Renal pelvis (tissue), 4 donors: ENCODE measurements around the gene KCNMA1. TPM values are rescaled to one million over a fixed set of nuclear protein-coding genes. Genes with fewer than 3 reads are reported as not detected.
"Not testable (repeated sequence)": the region's sequence is repeated elsewhere in the genome, so short reads cannot be mapped to it uniquely, and the experiment has no call there.

Experiments used
- DNase-seq: peaks from one replicate; pipeline ENCODE4 v3.0.0-alpha.2; 2013
- polyA plus RNA-seq, 3 donors: library from polyadenylated mRNA; unstranded; fragments of 120-200 nt; gene quantifications; one replicate each; pipeline ENCODE4 v1.2.1, GENCODE V29; 2013; ENCODE audit not compliant: insufficient read length in 3 of 3

Gene KCNMA1
- polyA plus RNA-seq, 3 donors: 3.2 to 3.9 (median 3.4) TPM

DNA sequence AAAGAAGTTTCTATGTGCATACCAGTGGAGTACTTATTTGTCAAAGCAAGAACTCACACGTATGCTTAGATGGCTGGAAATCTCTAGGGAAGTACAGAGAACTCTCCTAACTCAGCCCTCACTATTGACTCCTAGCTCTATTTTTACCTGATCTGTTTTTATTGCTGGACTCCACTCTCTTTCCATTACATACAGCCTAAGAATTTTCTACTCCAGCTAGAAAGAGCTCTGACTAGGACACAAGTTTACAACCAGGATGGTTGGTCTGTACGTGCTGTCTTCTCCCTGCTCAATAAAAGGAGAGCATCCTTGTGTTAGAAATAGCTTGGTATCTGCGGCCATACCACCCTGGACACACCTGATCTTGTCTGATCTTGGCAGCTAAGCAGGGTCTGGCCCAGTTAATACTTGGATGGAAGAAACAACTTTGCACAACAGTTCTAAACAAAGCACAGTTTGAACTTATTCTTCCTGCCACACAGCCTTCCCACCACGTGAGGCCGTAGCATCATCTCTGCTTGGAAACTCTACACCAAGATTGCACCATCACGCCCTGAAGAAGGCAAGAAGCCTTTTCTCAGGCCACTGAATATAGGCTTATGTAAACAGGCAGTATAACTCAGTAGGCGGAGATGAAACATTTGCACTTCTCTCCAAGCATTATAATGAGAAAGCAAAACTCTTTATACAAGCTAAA, 50.7 kb downstream of the KCNMA1 start:
- no peak for DNase-seq

- DNase-seq: no peak
These were observed 52.7 kb downstream of the KCNMA1 start for GRCh38 chr10:77584938-77585337.

DNA sequence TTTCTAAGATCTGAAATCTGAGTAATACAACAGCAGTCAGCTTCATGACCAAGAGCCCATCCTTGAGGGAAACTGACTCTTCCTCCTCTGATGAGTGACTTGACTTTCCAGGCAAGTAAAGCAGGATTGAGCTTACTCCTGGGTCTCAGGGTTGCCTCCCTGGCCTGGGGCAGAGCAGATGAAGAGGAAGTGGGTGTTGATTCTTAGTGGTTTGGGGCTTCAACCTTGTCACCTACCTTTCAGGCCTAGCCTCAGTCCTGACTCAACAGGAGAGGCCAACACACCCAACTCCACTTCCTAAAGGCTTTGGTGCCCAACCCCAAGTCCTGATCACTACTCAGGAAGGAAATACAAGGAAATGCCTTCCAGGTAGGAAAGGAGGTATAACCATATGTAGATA, 54.1 kb downstream of the KCNMA1 start:
- no peak for DNase-seq

DNA sequence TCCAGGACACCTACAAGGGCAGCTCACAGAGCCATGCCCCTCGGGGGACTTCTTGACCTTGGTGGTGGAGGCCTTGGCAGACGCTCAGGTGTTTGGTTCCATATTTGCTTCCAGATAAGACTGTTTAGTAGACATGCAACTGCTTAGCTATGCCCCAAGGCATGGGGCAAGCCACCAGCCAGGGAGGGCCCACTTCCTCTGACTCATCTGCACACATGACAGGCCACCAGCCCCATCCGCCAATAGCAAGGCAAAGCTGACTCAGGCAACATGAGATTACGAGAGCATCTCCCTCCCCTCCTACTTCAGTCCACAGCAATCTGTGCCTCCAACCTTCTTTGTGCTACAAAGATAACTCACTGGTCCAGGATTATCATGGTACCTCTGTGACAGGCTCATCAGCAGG, 54.9 kb downstream of the KCNMA1 start:
- no peak for DNase-seq

GRCh38 chr10:77581738-77582137, 55.9 kb downstream of the KCNMA1 start:
- DNase-seq: no peak

- no peak for DNase-seq
These were observed 57.1 kb downstream of the KCNMA1 start for GRCh38 chr10:77580482-77580881.

GRCh38 chr10:77578583-77579227, 58.9 kb downstream of the KCNMA1 start:
- no peak for DNase-seq

DNA sequence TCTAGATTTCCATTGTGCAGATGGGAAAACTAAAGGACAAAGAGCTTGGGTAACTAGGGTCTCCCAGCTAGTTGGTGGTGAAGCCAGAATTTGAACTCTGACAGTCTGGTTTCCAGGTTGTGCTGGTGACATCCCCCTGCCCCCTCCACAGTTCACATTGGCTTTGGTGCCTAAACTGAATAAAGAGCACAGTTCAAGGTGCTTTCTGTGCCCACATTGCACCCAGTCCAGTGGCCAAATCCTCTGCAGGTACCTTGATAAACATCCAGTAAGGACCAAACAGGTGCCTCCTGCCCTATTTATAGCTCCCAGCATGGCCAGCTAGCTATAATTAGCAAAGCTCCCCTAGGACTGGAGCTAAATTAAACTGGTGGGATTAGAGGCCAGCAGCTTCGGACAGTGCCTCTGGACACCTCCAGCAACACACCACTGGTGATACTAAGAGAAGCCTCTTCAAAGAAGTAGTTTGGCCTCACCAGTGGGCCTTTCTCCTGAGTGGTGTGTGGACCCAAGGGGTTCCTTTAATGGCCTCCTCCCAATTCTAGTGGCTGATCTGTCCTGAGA, 59.9 kb downstream of the KCNMA1 start:
- DNase-seq: no peak

GRCh38 chr10:77576444-77577032, 61.1 kb downstream of the KCNMA1 start:
- DNase-seq: no peak

DNA sequence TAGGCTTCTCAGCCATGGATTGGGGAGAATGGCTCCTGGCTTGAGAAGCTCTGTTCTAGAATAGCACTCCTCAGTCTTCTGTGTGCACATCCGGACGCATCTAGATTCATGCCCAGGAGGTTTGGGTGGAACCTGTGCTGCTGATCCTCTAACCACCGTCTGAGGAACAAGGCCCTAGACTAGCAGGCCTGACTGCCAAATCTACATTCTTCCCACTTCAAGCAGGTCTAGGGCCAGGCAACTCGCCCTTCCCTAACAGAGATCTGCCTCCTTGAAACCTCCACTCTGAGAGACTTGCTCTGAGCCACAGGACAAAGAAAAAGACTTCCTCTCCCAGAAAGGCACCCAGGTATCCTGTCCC, 61.6 kb downstream of the KCNMA1 start:
- DNase-seq: no peak

- DNase-seq: no peak
These were observed 62.2 kb downstream of the KCNMA1 start for GRCh38 chr10:77575271-77576006.

DNA sequence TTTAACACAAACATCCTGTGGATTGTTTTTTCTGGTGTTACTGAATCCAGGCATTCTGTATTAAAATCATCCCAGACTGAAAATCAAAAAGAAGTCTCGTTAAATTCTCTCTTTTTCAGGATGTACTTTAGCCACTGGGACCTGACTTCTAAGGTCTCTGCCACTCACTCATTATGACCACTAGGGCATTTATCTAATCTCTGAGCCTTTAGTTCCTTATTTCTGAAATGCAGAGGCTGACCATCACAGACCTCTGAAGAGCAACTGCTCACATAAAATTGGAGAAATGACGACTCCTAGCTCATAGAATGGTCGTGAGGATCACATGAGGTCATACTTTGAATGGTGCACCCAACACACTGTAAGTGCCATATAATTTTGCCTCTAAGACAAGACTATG, 63.2 kb downstream of the KCNMA1 start:
- no peak for DNase-seq

DNA sequence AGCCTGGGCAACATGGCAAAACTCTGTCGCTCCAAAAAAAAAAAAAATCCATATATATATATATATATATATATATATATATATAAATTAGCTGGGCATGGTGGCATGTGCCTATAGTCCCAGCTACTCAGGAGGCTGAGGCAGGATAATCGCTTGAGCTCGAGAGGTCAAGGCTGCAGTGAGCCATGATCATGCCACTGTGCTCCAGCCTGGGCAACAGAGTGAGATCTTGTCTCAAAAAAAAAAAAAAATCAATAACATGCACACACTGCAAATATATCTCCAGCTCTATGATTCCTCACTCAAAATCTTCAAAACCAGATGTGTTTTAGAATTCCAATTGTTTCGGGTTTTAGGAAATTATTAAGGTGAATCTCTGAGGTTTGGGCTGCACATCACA, 65.1 kb downstream of the KCNMA1 start:
- not testable (repeated sequence) for DNase-seq

- no peak for DNase-seq
These were observed 66.1 kb downstream of the KCNMA1 start for GRCh38 chr10:77571490-77571889.

GRCh38 chr10:77566914-77567566, 70.6 kb downstream of the KCNMA1 start:
- DNase-seq: no peak

GRCh38 chr10:77566236-77566635, 71.4 kb downstream of the KCNMA1 start:
- no peak for DNase-seq

GRCh38 chr10:77565590-77566023, 72.0 kb downstream of the KCNMA1 start:
- no peak for DNase-seq

DNA sequence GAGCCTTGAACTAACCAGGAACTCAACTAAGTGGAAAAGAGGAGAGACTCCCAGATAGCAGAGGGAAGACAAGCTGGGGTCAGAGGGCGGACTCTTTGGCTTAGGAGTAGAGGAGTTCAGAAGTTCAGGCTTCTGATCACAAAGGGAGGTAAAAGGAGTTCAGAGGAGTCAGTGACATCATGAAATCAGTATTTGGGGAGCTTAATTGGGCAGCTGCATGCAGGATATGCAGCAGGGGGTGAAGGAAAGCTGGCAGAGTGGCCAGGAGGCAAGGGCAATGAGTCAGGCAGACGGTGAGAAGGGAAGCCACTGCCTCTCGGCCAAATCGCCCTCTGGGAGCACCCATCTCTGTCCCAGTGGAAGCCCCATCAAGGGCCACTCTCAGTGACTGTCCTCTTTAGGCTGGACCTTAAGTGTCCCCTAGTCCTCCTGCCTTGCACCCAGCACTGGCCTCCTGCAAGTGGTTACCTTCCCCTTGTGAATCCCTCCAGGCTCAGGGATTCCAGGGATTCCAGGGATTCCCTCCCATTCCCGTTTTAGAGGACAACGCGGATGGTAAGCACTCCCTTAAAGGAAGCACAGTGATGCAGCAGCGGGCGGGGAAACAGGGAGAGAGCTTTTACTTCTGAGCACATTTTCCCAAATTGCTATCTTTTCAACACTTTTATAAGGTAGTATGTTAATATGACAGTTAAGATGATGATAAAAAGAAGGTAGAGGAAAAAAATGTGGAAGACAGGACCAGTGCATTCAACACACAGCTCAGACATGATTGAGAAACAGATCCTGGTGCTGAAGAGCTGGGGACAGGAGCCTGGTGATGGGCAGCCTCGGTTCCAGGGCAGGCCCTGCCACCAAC, 72.6 kb downstream of the KCNMA1 start:
- DNase-seq: no peak

- DNase-seq: no peak
These were observed 73.9 kb downstream of the KCNMA1 start for GRCh38 chr10:77563638-77564270.

- no peak for DNase-seq
These were observed 74.9 kb downstream of the KCNMA1 start for GRCh38 chr10:77562742-77563141.
